Epidermal melanocyte (primary cell): Measurements from ENCODE around the gene FCN3.

ENCODE experiments used
- DNase-seq: peaks from one replicate; pipeline ENCODE4 v3.0.0; 2011; ENCODE audit warnings: low spot score; ENCODE audit not compliant: insufficient read length

FCN3 gene

GRCh38 chr1:27342391-27342777 is 32.2 kb downstream of the FCN3 start:
- DNase-seq = no peak

- peak; percentile 50 for DNase-seq
These were observed 32.9 kb downstream of the FCN3 start, which contains the start of gene SYTL1 for GRCh38 chr1:27341525-27342252. Gene SYTL1, plus strand, starts transcription at chr1:27342022. Its CDS starts 3,313 bp downstream, at chr1:27345335.

- no peak for DNase-seq
These were observed 35.4 kb downstream of the FCN3 start for GRCh38 chr1:27339213-27339612.

- no peak for DNase-seq
These were observed 35.9 kb downstream of the FCN3 start for GRCh38 chr1:27338751-27339150.

- DNase-seq = no peak
These were observed 37.9 kb downstream of the FCN3 start for GRCh38 chr1:27336756-27337155.

- DNase-seq = no peak
These were observed 38.9 kb downstream of the FCN3 start for GRCh38 chr1:27335506-27336422.

GRCh38 chr1:27333717-27334279 is 40.8 kb downstream of the FCN3 start:
- no peak for DNase-seq

GRCh38 chr1:27332536-27333281 is 41.9 kb downstream of the FCN3 start:
- DNase-seq = peak; percentile 71

- no peak for DNase-seq
These were observed 42.7 kb downstream of the FCN3 start for GRCh38 chr1:27331922-27332321.

GRCh38 chr1:27331426-27331825 is 43.2 kb downstream of the FCN3 start:
- DNase-seq = no peak

- no peak for DNase-seq
These were observed 43.8 kb downstream of the FCN3 start for GRCh38 chr1:27330786-27331185.

- DNase-seq = no peak
These were observed 46.7 kb downstream of the FCN3 start for GRCh38 chr1:27327964-27328363.

GRCh38 chr1:27325286-27325685 is 49.3 kb downstream of the FCN3 start:
- no peak for DNase-seq

- DNase-seq = no peak
These were observed 51.9 kb downstream of the FCN3 start for GRCh38 chr1:27322569-27323240.

GRCh38 chr1:27321813-27322568 is 52.6 kb downstream of the FCN3 start, which contains the start of gene TMEM222:
Gene TMEM222, plus strand, starts transcription at chr1:27322163. Its CDS starts 35 bp downstream, at chr1:27322198.
- DNase-seq = peak; percentile 95
